H1 (cell line): Measurements from ENCODE around the gene CHD1. TPM values are rescaled to one million over a fixed set of nuclear protein-coding genes. Genes with fewer than 3 reads are reported as not detected.

Source experiments
- CTCF ChIA-PET: fragments of 300-600 bp; sonication (Branson Sonifier 250); formaldehyde crosslinking; loops from one replicate; lab custom pipeline; 2021; ENCODE audit not compliant: partially characterized antibody; lab: Charles Lee
- POLR2A ChIA-PET: fragments of 300-600 bp; sonication (Branson Sonifier 250); formaldehyde crosslinking; loops from one replicate; lab custom pipeline; 2021; ENCODE audit warnings: inconsistent platforms; ENCODE audit not compliant: partially characterized antibody; lab: Charles Lee
- DNase-seq, 2 experiments: peaks; one replicate each; pipeline versions ENCODE4 v3.0.0 to v3.0.0-alpha.2; 2010 to 2022; ENCODE audit warnings: low spot score in 2 of 2, low read depth in 1 of 2, mixed read lengths in 1 of 2
- FAIRE-seq: peaks from 2 replicates; lab custom pipeline; 2011; peaks lifted over from hg19 to GRCh38; lab: Jason Lieb, UNC
- H2AFZ ChIP-seq: 2 replicates; pipeline ENCODE4 v1.8.1; 2012; ENCODE audit warnings: low read length, inconsistent platforms
- H2AK5ac ChIP-seq: 2 replicates; pipeline ENCODE4 v1.6.1; 2013; ENCODE audit warnings: low read depth, low read length
- H2BK120ac ChIP-seq: replicated peaks from 2 replicates; pipeline ENCODE3; 2013; ENCODE audit warnings: low read depth, low read length, inconsistent platforms
- H2BK12ac ChIP-seq: 2 replicates; pipeline ENCODE4 v1.6.1; 2013; ENCODE audit warnings: low read depth, low read length
- H2BK15ac ChIP-seq: 2 replicates; pipeline ENCODE4 v1.6.1; 2013; ENCODE audit warnings: low read length
- H2BK20ac ChIP-seq: 2 replicates; pipeline ENCODE4 v1.6.1; 2013; ENCODE audit warnings: low read length
- H2BK5ac ChIP-seq: 2 replicates; pipeline ENCODE4 v1.6.1; 2013; ENCODE audit warnings: low read depth, low read length
- H3K14ac ChIP-seq: 2 replicates; pipeline ENCODE4 v1.6.1; 2013; ENCODE audit warnings: inconsistent platforms; ENCODE audit not compliant: insufficient read length
- H3K18ac ChIP-seq: 2 replicates; pipeline ENCODE4 v1.6.1; 2013; ENCODE audit warnings: low read length; ENCODE audit errors: extremely low read depth
- H3K23ac ChIP-seq: 2 replicates; pipeline ENCODE4 v1.6.1; 2013; ENCODE audit warnings: inconsistent platforms; ENCODE audit not compliant: insufficient read length
- H3K23me2 ChIP-seq: 2 replicates; pipeline ENCODE4 v1.6.1; 2013; ENCODE audit warnings: low read depth, low read length
- H3K27ac ChIP-seq: 2 replicates; pipeline ENCODE4 v1.6.1; 2011; ENCODE audit warnings: low read depth, low read length, inconsistent platforms
- H3K27me3 ChIP-seq, 4 experiments: replicated peaks in 1 of 4; 1 replicate in 1 of 4; 2 replicates in 3 of 4; pipeline versions ENCODE4 v1.6.1 to v1.8.1; 2011 to 2013; ENCODE audit warnings: low read length in 3 of 4, mild to moderate bottlenecking in 3 of 4, inconsistent platforms in 2 of 4, mixed read lengths in 2 of 4, moderate library complexity in 1 of 4; ENCODE audit not compliant: control insufficient read depth in 3 of 4, insufficient read depth in 3 of 4; ENCODE audit errors: extremely low read depth in 1 of 4
- H3K36me3 ChIP-seq, 4 experiments: 2 replicates each; pipeline versions ENCODE4 v1.6.1 to v1.8.1; 2011 to 2013; ENCODE audit warnings: mild to moderate bottlenecking in 4 of 4, low read length in 3 of 4, moderate library complexity in 2 of 4, control low read depth in 1 of 4, inconsistent platforms in 1 of 4; ENCODE audit not compliant: insufficient read depth in 4 of 4, control insufficient read depth in 2 of 4
- H3K4ac ChIP-seq: replicated peaks from 2 replicates; pipeline ENCODE3; 2013; ENCODE audit warnings: low read length, low read depth, mixed read lengths, inconsistent platforms; ENCODE audit not compliant: insufficient read length
- H3K4me1 ChIP-seq, 4 experiments: replicated peaks in 1 of 4; 1 replicate in 1 of 4; 2 replicates in 3 of 4; pipeline versions ENCODE4 v1.6.1 to v1.8.1; 2011 to 2013; ENCODE audit warnings: low read length in 3 of 4, inconsistent platforms in 2 of 4, mixed read lengths in 1 of 4; ENCODE audit not compliant: insufficient read depth in 4 of 4, control insufficient read depth in 3 of 4
- H3K4me2 ChIP-seq, 2 experiments: 2 replicates each; pipeline versions ENCODE4 v1.6.1 to v1.8.1; 2011 to 2013; ENCODE audit warnings: low read depth in 2 of 2, low read length in 2 of 2, control low read depth in 1 of 2, inconsistent platforms in 1 of 2, mild to moderate bottlenecking in 1 of 2; ENCODE audit not compliant: insufficient read depth in 1 of 2
- H3K4me3 ChIP-seq, 4 experiments: fragments of 200-600, 300-600 bp in 1 of 4; sonication (generic), shearing (Covaris generic), sonication (Bioruptor Twin) in 1 of 4; 2 replicates each; pipeline versions ENCODE4 v1.5.1 to v1.8.1; 2011 to 2016; ENCODE audit warnings: low read length in 4 of 4, low read depth in 3 of 4, control low read depth in 2 of 4, inconsistent platforms in 2 of 4, mild to moderate bottlenecking in 2 of 4, mixed read lengths in 1 of 4, moderate library complexity in 1 of 4; ENCODE audit not compliant: insufficient read depth in 2 of 4; ENCODE audit errors: extremely low read depth in 1 of 4
- H3K56ac ChIP-seq: replicated peaks from 2 replicates; pipeline ENCODE3; 2013; ENCODE audit warnings: low read depth, mild to moderate bottlenecking, mixed read lengths, low read length, inconsistent platforms; ENCODE audit not compliant: insufficient read length
- H3K79me1 ChIP-seq: 2 replicates; pipeline ENCODE4 v1.6.1; 2013; ENCODE audit warnings: low read depth, low read length, control low read depth
- H3K79me2 ChIP-seq, 2 experiments: 2 replicates each; pipeline versions ENCODE4 v1.6.1 to v1.8.1; 2012 to 2013; ENCODE audit warnings: low read length in 2 of 2, mild to moderate bottlenecking in 2 of 2, inconsistent platforms in 1 of 2; ENCODE audit not compliant: insufficient read depth in 2 of 2, control insufficient read depth in 1 of 2
- H3K9ac ChIP-seq, 4 experiments: replicated peaks in 1 of 4; 1 replicate in 1 of 4; 2 replicates in 3 of 4; pipeline versions ENCODE4 v1.6.1 to v1.8.1; 2011 to 2013; ENCODE audit warnings: low read depth in 3 of 4, low read length in 3 of 4, control low read depth in 2 of 4, mild to moderate bottlenecking in 2 of 4, moderate library complexity in 2 of 4, inconsistent platforms in 1 of 4; ENCODE audit errors: extremely low read depth in 1 of 4
- H3K9me3 ChIP-seq, 2 experiments: 2 replicates each; pipeline versions ENCODE4 v1.6.1 to v1.8.1; 2012 to 2013; ENCODE audit warnings: mild to moderate bottlenecking in 2 of 2, moderate library complexity in 2 of 2, control low read depth in 1 of 2, inconsistent platforms in 1 of 2, low read depth in 1 of 2, low read length in 1 of 2, mixed read lengths in 1 of 2; ENCODE audit not compliant: insufficient read depth in 2 of 2
- H4K20me1 ChIP-seq, 2 experiments: replicated peaks in 1 of 2; 2 replicates each; pipeline versions ENCODE3 to v1.8.1; 2011 to 2013; ENCODE audit warnings: inconsistent platforms in 2 of 2, low read length in 2 of 2, mild to moderate bottlenecking in 1 of 2; ENCODE audit not compliant: insufficient read depth in 2 of 2, control insufficient read depth in 1 of 2
- H4K5ac ChIP-seq: 2 replicates; pipeline ENCODE4 v1.6.1; 2013; ENCODE audit warnings: low read length, low read depth, mixed read lengths, inconsistent platforms; ENCODE audit not compliant: insufficient read length
- H4K8ac ChIP-seq: 2 replicates; pipeline ENCODE4 v1.8.0; 2013; ENCODE audit warnings: mild to moderate bottlenecking, moderate library complexity, low read length, inconsistent platforms; ENCODE audit not compliant: insufficient read depth; ENCODE audit errors: extremely low read depth
- H4K91ac ChIP-seq: replicated peaks from 2 replicates; pipeline ENCODE3; 2013; ENCODE audit warnings: low read length, mixed read lengths, inconsistent platforms; ENCODE audit not compliant: insufficient read length
- BRCA1 ChIP-seq: IDR thresholded peaks from 2 replicates; pipeline ENCODE4 v1.6.1; 2012; ENCODE audit warnings: low read depth, low read length, improper control_type of control experiment
- polyA plus RNA-seq, 7 experiments: library from polyadenylated mRNA; depleted of rRNA in 3 of 7; stranded (reverse) in 5 of 7; unstranded in 2 of 7; fragments of >200 nt in 5 of 7; fragments of 200-250 nt in 2 of 7; gene quantifications; 1 replicate in 5 of 7; 2 replicates in 1 of 7; 4 replicates in 1 of 7; pipeline versions ENCODE4 v1.2.1 to v1.2.3, GENCODE V29; 2011 to 2013; ENCODE audit warnings: missing spikeins in 2 of 7, mixed read lengths in 2 of 7
- total RNA-seq: library from RNA; stranded (reverse); fragmentation: NEBNext Ultra II Directional; extraction: Animal tissue kit (Norgen Biotek cat#: 25700); gene quantifications from 2 replicates; pipeline ENCODE4 v1.2.1, GENCODE V29; 2021

Gene CHD1
- total and polyA plus RNA-seq, 2 of the 8 experiments (the other 6 are each of a cell fraction or from before 2014, with no cell fraction given), result 15.6 to 53.0 TPM

GRCh38 chr5:98899456-98899855 lies 29.4 kb downstream of the CHD1 start:
- ChIA-PET POLR2A (no interaction called here), CTCF (interaction anchor here (1.1 to 1.3 kb wide), 2 partner anchors 134 to 160 kb away, joined by 3 to 4 read pairs; no protein-coding TSS in a partner anchor)
- Histone ChIP-seq H4K8ac (no peak overlapping the region), H3K4me3 (no peak overlapping the region), H2BK20ac (no peak overlapping the region), H2BK12ac (no peak overlapping the region), H2BK120ac (no peak overlapping the region), H3K27me3 (no peaks in the 10 kb centered on the region), H3K18ac (no peak overlapping the region), H3K79me2 (peaks cover 0 to 6% of the 10 kb centered on the region in 2 experiments; a peak in 2 of 4 replicates), H3K56ac (no peak overlapping the region), H4K91ac (no peak overlapping the region), H3K9me3 (no peaks in the 10 kb centered on the region), H3K36me3 (peaks cover 23 to 96% (median 63%) of the 10 kb centered on the region in 4 experiments), H2AFZ (no peak overlapping the region), H3K4ac (no peak overlapping the region), H3K4me1 (no peaks in the 10 kb centered on the region), H4K20me1 (no peaks in the 10 kb centered on the region), H2BK15ac (no peak overlapping the region), H2BK5ac (no peak overlapping the region), H3K79me1 (no peaks in the 10 kb centered on the region), H3K23me2 (no peaks in the 10 kb centered on the region), H4K5ac (no peak overlapping the region), H3K27ac (no peak overlapping the region), H2AK5ac (no peak overlapping the region), H3K4me2 (no peak overlapping the region), H3K23ac (no peak overlapping the region), H3K9ac (no peak overlapping the region), H3K14ac (no peak overlapping the region)
- FAIRE-seq (no peak), DNase-seq (no peak)
- no peak for TF ChIP-seq BRCA1
